22Rv1 (cell line): Measurements from ENCODE around the gene KRTAP19-1.

Experiments
- H3K27ac ChIP-seq: fragments of 450-650 bp; 2 replicates; pipeline ENCODE4 v1.5.1; 2017
- ZFX ChIP-seq: fragments of 450-650 bp; IDR thresholded peaks from 2 replicates; pipeline ENCODE4 v1.6.1; 2017; ENCODE audit warnings: antibody characterized with exemption, borderline replicate concordance
- TF ChIP-seq, protein P1 (sequence below): fragments of 450-650 bp; IDR thresholded peaks from 2 replicates; pipeline ENCODE4 v1.5.1; 2017; ENCODE audit warnings: mild to moderate bottlenecking

Gene KRTAP19-1

DNA sequence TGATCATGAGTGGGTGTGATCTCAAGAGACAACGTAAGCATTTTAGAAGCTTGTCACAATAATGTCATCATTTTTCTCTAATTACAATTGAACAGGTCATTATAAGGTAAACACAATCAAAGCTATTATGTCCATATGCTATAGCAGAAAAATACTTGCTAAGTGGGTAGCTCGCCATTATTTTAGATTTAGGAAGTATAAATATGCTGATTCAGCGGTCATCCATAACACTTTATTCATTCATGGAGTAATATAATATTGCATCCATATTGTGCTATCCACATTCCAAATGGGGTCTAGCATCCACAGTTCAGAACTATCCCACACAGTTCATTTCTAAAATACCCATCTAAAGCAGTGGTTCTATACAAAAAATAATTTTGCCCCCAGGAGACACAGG is 31.7 kb downstream of the KRTAP19-1 start:
- TF ChIP-seq ZFX = no peak
- TF ChIP-seq, protein P1, sequence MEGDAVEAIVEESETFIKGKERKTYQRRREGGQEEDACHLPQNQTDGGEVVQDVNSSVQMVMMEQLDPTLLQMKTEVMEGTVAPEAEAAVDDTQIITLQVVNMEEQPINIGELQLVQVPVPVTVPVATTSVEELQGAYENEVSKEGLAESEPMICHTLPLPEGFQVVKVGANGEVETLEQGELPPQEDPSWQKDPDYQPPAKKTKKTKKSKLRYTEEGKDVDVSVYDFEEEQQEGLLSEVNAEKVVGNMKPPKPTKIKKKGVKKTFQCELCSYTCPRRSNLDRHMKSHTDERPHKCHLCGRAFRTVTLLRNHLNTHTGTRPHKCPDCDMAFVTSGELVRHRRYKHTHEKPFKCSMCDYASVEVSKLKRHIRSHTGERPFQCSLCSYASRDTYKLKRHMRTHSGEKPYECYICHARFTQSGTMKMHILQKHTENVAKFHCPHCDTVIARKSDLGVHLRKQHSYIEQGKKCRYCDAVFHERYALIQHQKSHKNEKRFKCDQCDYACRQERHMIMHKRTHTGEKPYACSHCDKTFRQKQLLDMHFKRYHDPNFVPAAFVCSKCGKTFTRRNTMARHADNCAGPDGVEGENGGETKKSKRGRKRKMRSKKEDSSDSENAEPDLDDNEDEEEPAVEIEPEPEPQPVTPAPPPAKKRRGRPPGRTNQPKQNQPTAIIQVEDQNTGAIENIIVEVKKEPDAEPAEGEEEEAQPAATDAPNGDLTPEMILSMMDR = no peak
- no peak overlapping the region for H3K27ac ChIP-seq

DNA sequence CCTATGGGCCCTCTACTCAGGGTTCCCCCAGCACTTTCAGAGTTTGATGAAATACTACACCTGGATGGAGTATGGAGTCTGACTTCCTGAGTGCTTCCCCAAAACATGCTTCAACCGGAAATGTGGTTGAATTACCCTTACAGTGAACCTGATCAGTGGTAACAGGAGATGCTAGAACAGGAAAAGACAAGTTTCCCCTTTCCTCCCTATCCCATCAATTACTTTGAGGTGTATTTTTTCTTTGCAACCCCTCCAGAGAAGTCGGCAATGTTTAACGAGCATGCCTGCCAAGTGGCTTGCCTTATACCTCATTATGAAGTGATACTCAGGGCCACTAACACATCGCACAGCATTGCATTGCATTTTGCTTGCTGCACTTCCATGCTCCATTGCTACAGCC is 33.1 kb downstream of the KRTAP19-1 start:
- no peak for TF ChIP-seq ZFX
- TF ChIP-seq, protein P1 = no peak
- no peak overlapping the region for H3K27ac ChIP-seq

DNA sequence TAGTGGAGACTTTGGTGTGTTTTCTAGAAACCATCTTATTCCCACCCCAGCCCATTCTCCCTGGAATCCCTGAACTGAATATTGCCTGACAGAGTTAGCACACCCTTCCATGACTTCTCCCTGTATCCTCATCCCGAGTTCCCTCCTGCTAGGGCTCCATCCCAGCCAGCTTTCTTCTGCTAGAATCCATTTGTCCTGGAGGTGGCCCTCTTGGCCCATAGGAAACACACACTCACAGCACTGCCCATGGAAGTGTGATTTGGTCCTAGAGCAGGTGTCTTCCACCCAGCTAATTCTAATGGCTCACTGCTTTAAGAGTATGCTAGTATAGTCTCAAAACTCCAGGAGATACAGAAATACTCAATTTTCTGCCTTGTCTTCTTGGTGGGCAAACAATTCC is 36.0 kb downstream of the KRTAP19-1 start:
- H3K27ac ChIP-seq = no peak overlapping the region
- TF ChIP-seq ZFX = no peak
- TF ChIP-seq, protein P1 = peak; percentile 6; the same call in 1 of the 2 replicates

DNA sequence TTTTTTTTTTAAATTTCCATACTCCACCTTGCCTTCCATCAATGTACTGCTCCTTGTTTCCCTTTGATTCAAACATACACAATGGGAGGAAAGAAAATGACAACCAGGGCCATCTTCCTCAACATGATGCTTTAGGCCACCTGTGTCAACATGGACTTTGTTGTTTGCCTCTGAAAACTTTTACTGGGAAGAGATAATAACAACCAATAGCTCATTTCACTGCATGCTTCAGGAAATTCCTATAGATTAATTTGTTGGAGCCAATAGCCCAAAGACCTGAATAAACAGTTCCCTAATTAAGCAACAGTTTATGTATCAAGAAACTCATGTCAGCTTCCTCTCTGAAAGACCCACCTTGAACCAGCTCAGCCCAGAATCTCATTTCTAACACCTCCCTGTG is 36.9 kb downstream of the KRTAP19-1 start:
- no peak for TF ChIP-seq ZFX
- TF ChIP-seq, protein P1 = no peak

DNA sequence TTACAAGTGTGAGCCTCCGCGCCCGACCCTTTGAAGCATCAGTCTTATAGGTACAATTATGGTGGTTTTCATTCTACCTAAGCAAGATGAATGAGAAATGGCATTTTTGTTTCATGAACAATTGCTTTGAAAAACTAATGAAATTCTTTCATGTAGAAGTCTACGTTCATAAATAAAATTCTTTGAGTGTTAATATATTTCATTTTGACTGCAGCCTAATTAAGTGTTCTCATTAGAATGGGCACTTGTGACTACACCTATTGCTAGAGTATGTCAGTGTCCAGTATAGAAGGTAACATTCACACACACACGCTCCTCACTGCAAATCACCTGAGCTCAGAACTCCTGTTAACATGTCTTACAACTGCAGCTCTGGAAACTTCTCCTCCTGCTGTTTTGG is 40.2 kb downstream of the KRTAP19-1 start, which contains the start of gene KRTAP15-1:
Gene KRTAP15-1, plus strand, starts transcription at position 301 of the 400 bp plus-strand sequence. Its CDS starts 53 bp downstream, at position 354.
- no peak within 1 kb of the TSS for H3K27ac ChIP-seq
- no peak for TF ChIP-seq ZFX
- TF ChIP-seq, protein P1 = no peak

More for the DNA sequence above, 36.9 kb downstream of the KRTAP19-1 start:
- no peak overlapping the region for H3K27ac ChIP-seq

DNA sequence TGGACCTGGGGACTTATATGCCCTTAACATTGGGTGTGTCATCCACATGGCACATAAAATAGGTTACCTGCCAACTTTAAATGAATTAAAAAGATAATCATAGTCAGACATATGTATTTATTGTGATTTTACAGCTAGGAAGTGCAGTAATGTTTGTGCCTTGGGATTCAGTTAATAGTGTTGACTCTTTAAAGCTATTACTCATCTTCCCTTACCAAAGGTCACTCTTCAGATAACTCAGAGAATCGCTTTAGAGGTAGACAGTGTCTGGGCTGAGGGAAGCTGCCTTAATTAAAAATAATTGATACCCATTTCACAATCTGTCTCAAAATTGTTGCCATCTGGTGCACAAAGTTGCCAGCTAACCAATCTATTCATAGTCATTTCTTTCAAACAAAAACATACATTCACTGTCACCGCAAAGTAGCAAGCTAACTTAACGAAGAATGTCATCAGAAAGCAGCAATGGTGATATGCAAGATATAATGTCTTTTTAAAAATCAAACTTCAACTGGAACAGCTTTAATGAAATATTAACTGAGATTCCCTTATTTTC is 43.1 kb downstream of the KRTAP19-1 start:
- no peak for TF ChIP-seq ZFX
- TF ChIP-seq, protein P1 = no peak
- H3K27ac ChIP-seq = no peak overlapping the region

DNA sequence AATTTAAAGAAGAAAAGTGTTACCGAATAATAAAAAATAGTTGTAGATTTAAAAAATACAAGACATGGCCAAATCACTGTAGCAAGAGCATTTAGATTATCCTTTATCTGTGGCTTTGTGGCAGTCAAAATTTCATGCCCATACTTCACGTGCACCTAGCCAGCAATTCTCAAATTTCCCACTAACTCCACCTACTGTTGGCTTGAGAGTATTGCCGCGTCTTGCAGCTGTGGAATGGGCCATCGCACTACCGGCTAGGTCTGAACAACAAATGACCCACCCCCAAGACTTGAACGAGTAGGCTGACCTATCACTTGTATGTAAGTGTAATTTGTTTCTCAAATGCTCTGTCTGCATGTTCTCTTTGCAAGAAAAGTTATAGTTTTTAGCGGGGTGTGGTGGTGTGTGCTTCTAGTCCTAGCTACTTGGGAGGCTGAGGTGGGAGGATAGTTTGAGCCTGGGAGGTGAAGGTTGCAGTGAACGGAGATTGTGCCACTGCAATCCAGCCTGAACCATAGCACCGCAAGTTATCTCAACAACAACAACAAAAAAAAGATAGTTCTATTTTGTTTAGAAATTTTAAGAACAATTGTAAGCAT is 46.0 kb downstream of the KRTAP19-1 start:
- H3K27ac ChIP-seq = no peak overlapping the region
- no peak for TF ChIP-seq ZFX
- TF ChIP-seq, protein P1 = peak; percentile 82
